ENCODE results near the gene SIK3.

DNA sequence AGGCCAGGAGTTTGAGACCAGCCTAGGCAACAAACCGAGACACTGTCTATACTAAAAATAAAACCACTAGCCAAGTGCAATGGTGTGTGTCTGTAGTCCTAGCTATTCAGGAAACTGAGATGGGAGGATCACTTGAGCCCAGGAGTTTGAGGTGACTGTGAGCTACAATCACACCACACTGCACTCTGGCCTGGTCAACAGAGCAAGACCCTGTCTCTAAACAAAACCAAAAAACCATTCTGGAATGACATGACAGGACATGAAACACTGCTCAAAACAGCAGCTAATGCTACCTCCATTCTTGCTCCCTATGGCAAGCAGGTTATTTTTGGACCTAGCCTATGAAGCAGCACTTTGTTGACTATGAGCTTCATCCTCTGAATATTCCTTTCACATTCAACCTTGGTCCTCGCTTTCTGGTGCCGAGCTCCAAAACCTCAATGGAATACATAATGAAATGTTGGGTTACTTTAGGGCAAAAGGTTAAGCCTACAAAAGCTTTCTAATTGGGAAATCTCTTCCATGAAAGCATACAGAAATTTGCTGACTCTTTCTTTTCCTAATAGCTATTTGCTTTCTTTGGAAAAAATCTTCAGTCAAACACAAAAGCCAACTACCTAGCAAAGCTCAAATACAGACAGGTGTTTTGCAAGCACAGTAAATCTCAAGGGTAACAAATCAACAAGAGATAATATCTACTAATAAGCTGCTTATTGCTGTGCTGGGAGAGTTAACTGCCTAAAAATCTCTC lies 21.1 kb downstream of the SIK3 start:
- TF ChIP-seq, protein P1, sequence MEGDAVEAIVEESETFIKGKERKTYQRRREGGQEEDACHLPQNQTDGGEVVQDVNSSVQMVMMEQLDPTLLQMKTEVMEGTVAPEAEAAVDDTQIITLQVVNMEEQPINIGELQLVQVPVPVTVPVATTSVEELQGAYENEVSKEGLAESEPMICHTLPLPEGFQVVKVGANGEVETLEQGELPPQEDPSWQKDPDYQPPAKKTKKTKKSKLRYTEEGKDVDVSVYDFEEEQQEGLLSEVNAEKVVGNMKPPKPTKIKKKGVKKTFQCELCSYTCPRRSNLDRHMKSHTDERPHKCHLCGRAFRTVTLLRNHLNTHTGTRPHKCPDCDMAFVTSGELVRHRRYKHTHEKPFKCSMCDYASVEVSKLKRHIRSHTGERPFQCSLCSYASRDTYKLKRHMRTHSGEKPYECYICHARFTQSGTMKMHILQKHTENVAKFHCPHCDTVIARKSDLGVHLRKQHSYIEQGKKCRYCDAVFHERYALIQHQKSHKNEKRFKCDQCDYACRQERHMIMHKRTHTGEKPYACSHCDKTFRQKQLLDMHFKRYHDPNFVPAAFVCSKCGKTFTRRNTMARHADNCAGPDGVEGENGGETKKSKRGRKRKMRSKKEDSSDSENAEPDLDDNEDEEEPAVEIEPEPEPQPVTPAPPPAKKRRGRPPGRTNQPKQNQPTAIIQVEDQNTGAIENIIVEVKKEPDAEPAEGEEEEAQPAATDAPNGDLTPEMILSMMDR (IDR thresholded peaks at IDR 0.05; ENCODE audit: insufficient read depth, low read length): no peak
- TF ChIP-seq POLR2AphosphoS5 (IDR thresholded peaks at IDR 0.05; ENCODE audit: low read depth): no peak

Data from HL-60 (cell line).